UCSD-AML1 (cell line): Measurements from ENCODE around the gene PCBP3.
"Not testable (repeated sequence)": the region's sequence is repeated elsewhere in the genome, so short reads cannot be mapped to it uniquely, and the experiment has no call there.

Experiments
- DNase-seq: peaks from one replicate; lab custom pipeline; 2025; ENCODE audit not compliant: unreplicated experiment; lab: John Stamatoyannopoulos, UW

The PCBP3 gene

GRCh38 chr21:45634511-45635183 lies 8.9 kb upstream of the PCBP3 start:
- DNase-seq, result no peak

GRCh38 chr21:45635271-45636151 lies 8.0 kb upstream of the PCBP3 start:
- DNase-seq, result no peak

GRCh38 chr21:45636459-45636858 lies 7.1 kb upstream of the PCBP3 start:
- no peak for DNase-seq

- no peak for DNase-seq
Observed at GRCh38 chr21:45636951-45637646, 6.4 kb upstream of the PCBP3 start.

- DNase-seq, result no peak
Observed at GRCh38 chr21:45637883-45638282, 5.6 kb upstream of the PCBP3 start.

GRCh38 chr21:45638707-45639106 lies 4.8 kb upstream of the PCBP3 start:
- DNase-seq, result no peak

- no peak for DNase-seq
Observed at GRCh38 chr21:45639206-45640000, 4.1 kb upstream of the PCBP3 start.

- no peak for DNase-seq
Observed at GRCh38 chr21:45640001-45640887, 3.3 kb upstream of the PCBP3 start.

GRCh38 chr21:45640888-45641479 lies 2.5 kb upstream of the PCBP3 start:
- DNase-seq, result no peak

- no peak for DNase-seq
Observed at GRCh38 chr21:45641480-45642035, 2.0 kb upstream of the PCBP3 start.

- DNase-seq, result no peak
Observed at GRCh38 chr21:45642122-45642813, 1.3 kb upstream of the PCBP3 start.

GRCh38 chr21:45644041-45644906 lies 749 bp downstream of the PCBP3 start:
- DNase-seq, result no peak

- DNase-seq, result no peak
Observed at GRCh38 chr21:45651921-45652320, 8.4 kb downstream of the PCBP3 start.

GRCh38 chr21:45655124-45655523 lies 11.6 kb downstream of the PCBP3 start:
- DNase-seq, result no peak

- DNase-seq, result not testable (repeated sequence)
Observed at GRCh38 chr21:45656114-45656513, 12.6 kb downstream of the PCBP3 start.

- DNase-seq, result not testable (repeated sequence)
Observed at GRCh38 chr21:45661913-45662622, 18.5 kb downstream of the PCBP3 start.

- not testable (repeated sequence) for DNase-seq
Observed at GRCh38 chr21:45662623-45663245, 19.2 kb downstream of the PCBP3 start.
